Liver (tissue), 9 donors: ENCODE data around the gene SLC4A3. TPM values are rescaled to one million over a fixed set of nuclear protein-coding genes. Genes with fewer than 3 reads are reported as not detected.

ENCODE experiments used
- DNase-seq: peaks from one replicate; pipeline ENCODE4 v3.0.0-alpha.2; 2017; ENCODE audit warnings: low spot score
- H3K27ac ChIP-seq, 2 donors: one replicate each; pipeline ENCODE4 v1.7.0; 2013; ENCODE audit warnings: inconsistent platforms in 2 of 2, low read length in 2 of 2, control low read depth in 1 of 2, low read depth in 1 of 2, mild to moderate bottlenecking in 1 of 2
- H3K27me3 ChIP-seq, 4 donors: one replicate each; pipeline versions ENCODE4 v1.6.1 to v1.7.0; 2013; ENCODE audit warnings: low read length in 3 of 4, inconsistent platforms in 1 of 4, mild to moderate bottlenecking in 1 of 4, moderate library complexity in 1 of 4; ENCODE audit not compliant: control insufficient read depth in 4 of 4, insufficient read depth in 4 of 4
- H3K36me3 ChIP-seq, 4 donors: one replicate each; pipeline versions ENCODE4 v1.6.1 to v1.7.0; 2013; ENCODE audit warnings: low read length in 3 of 4, mild to moderate bottlenecking in 3 of 4, low read depth in 1 of 4, moderate library complexity in 1 of 4; ENCODE audit not compliant: control insufficient read depth in 4 of 4, insufficient read depth in 3 of 4
- H3K4me1 ChIP-seq, 4 donors: one replicate each; pipeline versions ENCODE4 v1.6.1 to v1.7.0; 2013; ENCODE audit warnings: low read length in 3 of 4, mild to moderate bottlenecking in 3 of 4, moderate library complexity in 1 of 4; ENCODE audit not compliant: control insufficient read depth in 4 of 4, insufficient read depth in 4 of 4
- H3K4me3 ChIP-seq, 3 donors: one replicate each; pipeline versions ENCODE4 v1.6.1 to v1.7.0; 2013; ENCODE audit warnings: low read length in 3 of 3, control low read depth in 1 of 3, low read depth in 1 of 3, mild to moderate bottlenecking in 1 of 3
- H3K9ac ChIP-seq, 2 donors: one replicate each; pipeline ENCODE4 v1.7.0; 2013; ENCODE audit warnings: low read length in 2 of 2, mild to moderate bottlenecking in 2 of 2, moderate library complexity in 2 of 2, control low read depth in 1 of 2, low read depth in 1 of 2
- H3K9me3 ChIP-seq, 4 donors: one replicate each; pipeline versions ENCODE4 v1.6.1 to v1.7.0; 2013; ENCODE audit warnings: low read length in 3 of 4; ENCODE audit not compliant: control insufficient read depth in 4 of 4
- ATF3 ChIP-seq: IDR thresholded peaks from 2 replicates; pipeline ENCODE4 v1.6.1; 2016; ENCODE audit warnings: antibody characterized with exemption
- CTCF ChIP-seq: fragments of 150-350 bp; IDR thresholded peaks from 2 replicates; pipeline ENCODE4 v1.5.1; 2017; ENCODE audit warnings: improper control_type of control experiment, low read depth, low read length; ENCODE audit not compliant: missing input control
- FOXA1 ChIP-seq: IDR thresholded peaks from 2 replicates; pipeline ENCODE4 v1.6.1; 2016; ENCODE audit warnings: antibody characterized with exemption
- FOXA2 ChIP-seq: IDR thresholded peaks from 2 replicates; pipeline ENCODE4 v1.6.1; 2016; ENCODE audit warnings: antibody characterized with exemption
- GABPA ChIP-seq, 2 donors: IDR thresholded peaks in 1 of 2; conservative IDR thresholded peaks in 1 of 2; 2 replicates each; pipeline ENCODE4 v1.6.1; 2016; ENCODE audit warnings: antibody characterized with exemption in 2 of 2, mild to moderate bottlenecking in 1 of 2, moderate library complexity in 1 of 2
- HNF4A ChIP-seq, 2 donors: conservative IDR thresholded peaks; 2 replicates each; pipeline ENCODE4 v1.6.1; 2016; ENCODE audit warnings: antibody characterized with exemption in 2 of 2, mild to moderate bottlenecking in 2 of 2
- HNF4G ChIP-seq: IDR thresholded peaks from 2 replicates; pipeline ENCODE4 v1.6.1; 2016; ENCODE audit warnings: antibody characterized with exemption
- JUND ChIP-seq, 2 donors: IDR thresholded peaks; 2 replicates each; pipeline ENCODE4 v1.6.1; 2016; ENCODE audit warnings: antibody characterized with exemption in 2 of 2
- MAX ChIP-seq: IDR thresholded peaks from 2 replicates; pipeline ENCODE4 v1.6.1; 2016; ENCODE audit warnings: antibody characterized with exemption
- NR2F2 ChIP-seq: IDR thresholded peaks from 2 replicates; pipeline ENCODE4 v1.6.1; 2016; ENCODE audit warnings: antibody characterized with exemption
- RAD21 ChIP-seq, 2 donors: IDR thresholded peaks; 2 replicates each; pipeline ENCODE4 v1.6.1; 2016; ENCODE audit warnings: antibody characterized with exemption in 2 of 2, mild to moderate bottlenecking in 2 of 2
- REST ChIP-seq: IDR thresholded peaks from 2 replicates; pipeline ENCODE4 v1.6.1; 2016; ENCODE audit warnings: antibody characterized with exemption, mild to moderate bottlenecking
- RXRA ChIP-seq, 2 donors: IDR thresholded peaks; 2 replicates each; pipeline ENCODE4 v1.6.1; 2017 to 2018; ENCODE audit warnings: antibody characterized with exemption in 2 of 2, mild to moderate bottlenecking in 1 of 2
- SP1 ChIP-seq: IDR thresholded peaks from 2 replicates; pipeline ENCODE4 v1.6.1; 2018; ENCODE audit warnings: antibody characterized with exemption, mild to moderate bottlenecking
- TAF1 ChIP-seq: conservative IDR thresholded peaks from 2 replicates; pipeline ENCODE4 v1.6.1; 2016; ENCODE audit warnings: antibody characterized with exemption, mild to moderate bottlenecking
- YY1 ChIP-seq: IDR thresholded peaks from 2 replicates; pipeline ENCODE4 v1.6.1; 2016; ENCODE audit warnings: antibody characterized with exemption, mild to moderate bottlenecking
- ZBTB33 ChIP-seq: IDR thresholded peaks from 2 replicates; pipeline ENCODE4 v1.6.1; 2016; ENCODE audit warnings: antibody characterized with exemption
- WGBS: extraction: QIAGEN DNeasy Blood & Tissue Kit; methylation state at CpG from one replicate; pipeline ENCODE4 v1.1.7; 2013; 5-methylcytosine and 5-hydroxymethylcytosine counted together
- polyA plus RNA-seq, 2 donors: library from polyadenylated mRNA; stranded (reverse) in 1 of 2; unstranded in 1 of 2; fragments of 200-250 nt in 1 of 2; fragments of >200 nt in 1 of 2; fragmentation: Nextera tagmentation in 1 of 2; extraction: Ambion mirVana in 1 of 2; gene quantifications; one replicate each; pipeline versions ENCODE4 v1.2.1 to v1.2.3, GENCODE V29; 2013 to 2015
- total RNA-seq, 2 donors: library from RNA; depleted of rRNA; stranded (reverse); fragments of >200 nt; gene quantifications; one replicate each; pipeline ENCODE4 v1.2.3, GENCODE V29; 2014
- donor health status: healthy.
- donor health status: healthy.
- donor health status: healthy.
- donor health status: healthy.
- donor health status: healthy.

SLC4A3 gene
- total and polyA plus RNA-seq, 4 donors: 0.08 to 0.19 (median 0.08) TPM

- TF ChIP-seq MAX (no peak), TAF1 (no peak), SP1 (no peak), YY1 (no peak), JUND (IDR thresholded peaks at IDR 0.05) (no peak), ZBTB33 (no peak), FOXA2 (no peak), RXRA (IDR thresholded peaks at IDR 0.05) (no peak), NR2F2 (no peak), RAD21 (IDR thresholded peaks at IDR 0.05) (no peak)
- WGBS: 89% methylated on average over 6 of the region's 6 CpGs
Measured at GRCh38 chr2:219620546-219620945, 6.9 kb upstream of the SLC4A3 start.

GRCh38 chr2:219621935-219622334, 5.5 kb upstream of the SLC4A3 start:
- WGBS: 77% methylated on average over 4 of the region's 4 CpGs
- H3K9ac ChIP-seq: no peak overlapping the region
- no peak for DNase-seq
- no peaks in the 10 kb centered on the region for H3K27me3 ChIP-seq
- no peak overlapping the region for H3K27ac ChIP-seq
- H3K4me1 ChIP-seq: peaks cover 0 to 8% (median 0%) of the 10 kb centered on the region in 4 donors
- H3K9me3 ChIP-seq: no peaks in the 10 kb centered on the region
- no peak overlapping the region for H3K4me3 ChIP-seq
- TF ChIP-seq HNF4G (no peak), ATF3 (no peak), RXRA (IDR thresholded peaks at IDR 0.05) (no peak), SP1 (no peak), REST (no peak), TAF1 (no peak), RAD21 (IDR thresholded peaks at IDR 0.05) (no peak), MAX (no peak), FOXA1 (no peak), NR2F2 (no peak), YY1 (no peak), GABPA (IDR thresholded peaks at IDR 0.05 in 1 of 2, conservative IDR thresholded peaks at IDR 0.05 in 1 of 2) (no peak), HNF4A (conservative IDR thresholded peaks at IDR 0.05) (no peak), JUND (IDR thresholded peaks at IDR 0.05) (no peak), CTCF (no peak)
- H3K36me3 ChIP-seq: no peaks in the 10 kb centered on the region

More at GRCh38 chr2:219620546-219620945, 6.9 kb upstream of the SLC4A3 start:
- peaks cover 0 to 6% (median 0%) of the 10 kb centered on the region in 4 donors for H3K4me1 ChIP-seq
- no peak overlapping the region for H3K9ac ChIP-seq
- no peaks in the 10 kb centered on the region for H3K9me3 ChIP-seq
- no peak overlapping the region for H3K27ac ChIP-seq
- H3K4me3 ChIP-seq: no peak overlapping the region
- no peaks in the 10 kb centered on the region for H3K36me3 ChIP-seq
- no peak for DNase-seq
- no peaks in the 10 kb centered on the region for H3K27me3 ChIP-seq
